Parathyroid adenoma (tissue), 2 donors: ENCODE measurements around the gene GARRE1.

Source experiments
- H2AFZ ChIP-seq: fragments of 300-600 bp; sonication (generic); one replicate; pipeline ENCODE4 v1.7.0; 2017; ENCODE audit warnings: antibody characterized with exemption, mild to moderate bottlenecking
- H3K27ac ChIP-seq: fragments of 300-600 bp; sonication (generic); one replicate; pipeline ENCODE4 v1.7.0; 2017
- H3K27me3 ChIP-seq: fragments of 300-600 bp; sonication (generic); one replicate; pipeline ENCODE4 v1.7.0; 2017; ENCODE audit warnings: low read length; ENCODE audit not compliant: control insufficient read depth, insufficient read depth
- H3K36me3 ChIP-seq: fragments of 300-600 bp; sonication (generic); one replicate; pipeline ENCODE4 v1.7.0; 2017; ENCODE audit warnings: low read length; ENCODE audit not compliant: control insufficient read depth, insufficient read depth
- H3K4me1 ChIP-seq: fragments of 300-600 bp; sonication (generic); one replicate; pipeline ENCODE4 v1.7.0; 2017; ENCODE audit warnings: control low read depth
- H3K4me2 ChIP-seq: fragments of 300-600 bp; sonication (generic); one replicate; pipeline ENCODE4 v1.7.0; 2017; ENCODE audit warnings: low read length
- H3K4me3 ChIP-seq: fragments of 300-600 bp; sonication (generic); one replicate; pipeline ENCODE4 v1.7.0; 2017; ENCODE audit warnings: low read depth, low read length
- H3K79me2 ChIP-seq: fragments of 300-600 bp; sonication (generic); one replicate; pipeline ENCODE4 v1.7.0; 2017; ENCODE audit warnings: control low read depth
- H3K9ac ChIP-seq: fragments of 300-600 bp; sonication (generic); one replicate; pipeline ENCODE4 v1.7.0; 2017; ENCODE audit warnings: mild to moderate bottlenecking
- H3K9me3 ChIP-seq: fragments of 300-600 bp; sonication (generic); one replicate; pipeline ENCODE4 v1.7.0; 2017; ENCODE audit warnings: low read length; ENCODE audit not compliant: control insufficient read depth
- TF ChIP-seq, protein P1 (sequence below): fragments of 300-600 bp; sonication (generic); IDR thresholded peaks from one replicate; pipeline ENCODE4 v1.7.0; 2017; ENCODE audit warnings: antibody characterized with exemption, mild to moderate bottlenecking
- donor health status: primary hyperparathyroidism.

The GARRE1 gene

DNA sequence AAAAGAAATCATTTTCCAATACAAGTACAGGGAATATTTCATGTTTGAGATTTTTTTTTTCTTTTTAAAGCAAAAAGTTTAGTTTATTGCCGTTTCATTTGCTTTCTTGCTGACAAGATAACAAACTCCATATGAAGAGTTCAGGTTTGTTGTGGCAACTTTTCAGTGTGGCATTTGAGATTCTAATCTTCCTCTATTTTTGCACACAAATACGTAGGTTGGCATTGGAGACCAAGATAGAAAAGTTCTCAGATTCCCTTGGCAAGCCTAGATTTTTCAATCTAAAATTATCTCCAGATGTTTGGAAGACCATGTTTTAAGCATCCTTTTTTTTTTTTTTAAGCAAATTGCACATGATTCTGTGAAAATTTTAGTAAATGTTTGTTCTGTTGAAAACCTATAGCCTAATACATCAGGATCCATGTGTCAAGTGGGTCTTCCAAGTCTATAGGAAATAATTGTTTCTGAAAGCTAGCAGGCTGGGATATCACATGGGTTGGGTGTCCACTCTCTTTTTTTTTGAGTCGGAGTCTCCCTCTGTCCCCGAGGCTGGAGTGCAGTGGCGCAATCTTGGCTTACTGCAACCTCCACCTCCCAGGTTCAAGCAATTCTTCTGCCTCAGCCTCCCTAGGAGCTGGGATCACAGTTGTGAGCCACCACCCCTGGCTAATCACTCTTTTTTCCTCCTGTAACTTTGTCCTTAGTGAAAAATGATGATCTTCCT lies 2.6 kb downstream of the GARRE1 start:
- TF ChIP-seq, protein P1, sequence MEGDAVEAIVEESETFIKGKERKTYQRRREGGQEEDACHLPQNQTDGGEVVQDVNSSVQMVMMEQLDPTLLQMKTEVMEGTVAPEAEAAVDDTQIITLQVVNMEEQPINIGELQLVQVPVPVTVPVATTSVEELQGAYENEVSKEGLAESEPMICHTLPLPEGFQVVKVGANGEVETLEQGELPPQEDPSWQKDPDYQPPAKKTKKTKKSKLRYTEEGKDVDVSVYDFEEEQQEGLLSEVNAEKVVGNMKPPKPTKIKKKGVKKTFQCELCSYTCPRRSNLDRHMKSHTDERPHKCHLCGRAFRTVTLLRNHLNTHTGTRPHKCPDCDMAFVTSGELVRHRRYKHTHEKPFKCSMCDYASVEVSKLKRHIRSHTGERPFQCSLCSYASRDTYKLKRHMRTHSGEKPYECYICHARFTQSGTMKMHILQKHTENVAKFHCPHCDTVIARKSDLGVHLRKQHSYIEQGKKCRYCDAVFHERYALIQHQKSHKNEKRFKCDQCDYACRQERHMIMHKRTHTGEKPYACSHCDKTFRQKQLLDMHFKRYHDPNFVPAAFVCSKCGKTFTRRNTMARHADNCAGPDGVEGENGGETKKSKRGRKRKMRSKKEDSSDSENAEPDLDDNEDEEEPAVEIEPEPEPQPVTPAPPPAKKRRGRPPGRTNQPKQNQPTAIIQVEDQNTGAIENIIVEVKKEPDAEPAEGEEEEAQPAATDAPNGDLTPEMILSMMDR, result no peak

DNA sequence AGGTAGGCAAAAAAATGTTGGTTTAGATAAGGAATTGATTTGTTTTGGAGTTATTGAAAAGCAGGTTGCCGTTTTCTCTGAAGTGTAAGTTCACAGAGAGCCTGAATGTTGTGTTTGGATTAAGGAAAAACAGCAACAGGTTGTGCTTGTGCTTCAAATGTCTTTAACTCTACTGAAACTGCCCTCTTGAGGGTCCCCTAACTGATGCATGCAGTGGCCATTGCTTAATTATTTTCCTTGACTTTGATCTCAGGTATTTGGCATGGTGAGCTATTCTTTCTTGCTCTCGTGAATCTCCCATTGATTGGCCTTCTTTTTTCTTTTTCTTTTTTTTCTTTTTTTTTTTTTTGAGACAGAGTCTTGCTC lies 3.2 kb downstream of the GARRE1 start:
- Histone ChIP-seq H3K27ac (peak overlapping the region; percentile 88), H3K9ac (no peak overlapping the region), H2AFZ (no peak overlapping the region), H3K36me3 (no peaks in the 10 kb centered on the region), H3K4me2 (peak overlapping the region; percentile 85), H3K9me3 (no peaks in the 10 kb centered on the region), H3K4me3 (peak overlapping the region; percentile 72), H3K4me1 (peaks cover 9% of the 10 kb centered on the region), H3K79me2 (peaks cover 45% of the 10 kb centered on the region), H3K27me3 (no peaks in the 10 kb centered on the region)
- TF ChIP-seq, protein P1, result no peak

More for the DNA sequence above, 2.6 kb downstream of the GARRE1 start:
- peak overlapping the region; percentile 72 for H3K4me3 ChIP-seq
- no peaks in the 10 kb centered on the region for H3K27me3 ChIP-seq
- peaks cover 45% of the 10 kb centered on the region for H3K79me2 ChIP-seq
- H3K36me3 ChIP-seq, result no peaks in the 10 kb centered on the region
- peak overlapping the region; percentile 85 for H3K4me2 ChIP-seq
- no peaks in the 10 kb centered on the region for H3K9me3 ChIP-seq
- no peak overlapping the region for H2AFZ ChIP-seq
- no peak overlapping the region for H3K9ac ChIP-seq
- H3K4me1 ChIP-seq, result peaks cover 9% of the 10 kb centered on the region
- H3K27ac ChIP-seq, result peak overlapping the region; percentile 88

DNA sequence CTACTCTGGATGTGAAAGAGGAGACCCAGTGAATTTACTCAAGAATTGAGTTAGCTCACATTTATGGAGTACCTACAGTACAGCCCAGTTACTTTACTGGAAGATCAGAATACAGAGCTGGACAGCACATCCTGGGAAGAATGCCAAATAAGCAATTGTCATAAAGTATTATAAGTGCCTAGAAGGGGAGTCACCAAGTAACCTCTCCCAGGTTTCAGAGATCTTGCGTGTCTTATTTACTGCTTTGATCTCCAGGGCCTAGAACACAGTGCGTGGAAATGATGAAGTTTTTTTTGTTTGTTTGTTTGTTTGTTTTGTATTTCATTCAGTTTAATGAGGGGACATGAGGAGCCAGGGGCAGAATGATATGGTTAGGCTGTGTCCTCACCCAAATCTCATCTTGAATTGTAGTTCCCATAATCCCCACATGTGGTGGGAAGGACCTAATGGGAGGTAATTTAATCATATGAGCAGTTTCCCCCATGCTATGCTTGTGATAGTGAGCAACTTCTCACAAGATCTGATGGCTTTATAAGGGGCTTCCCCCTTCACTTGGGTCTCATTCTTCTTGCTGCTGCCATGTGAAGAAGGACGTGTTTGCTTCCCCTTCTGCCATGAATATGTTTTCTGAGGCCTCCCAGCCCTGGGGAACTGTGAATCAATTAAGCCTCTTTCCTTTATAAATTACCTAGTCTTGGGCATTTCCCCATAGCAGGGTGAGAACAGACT lies 5.2 kb downstream of the GARRE1 start:
- no peaks in the 10 kb centered on the region for H3K27me3 ChIP-seq
- no peak overlapping the region for H3K4me2 ChIP-seq
- no peaks in the 10 kb centered on the region for H3K36me3 ChIP-seq
- H2AFZ ChIP-seq, result no peak overlapping the region
- peak overlapping the region; percentile 3 for H3K27ac ChIP-seq
- peaks cover 9% of the 10 kb centered on the region for H3K4me1 ChIP-seq
- H3K4me3 ChIP-seq, result no peak overlapping the region
- TF ChIP-seq, protein P1, result no peak
- H3K79me2 ChIP-seq, result peaks cover 54% of the 10 kb centered on the region
- no peaks in the 10 kb centered on the region for H3K9me3 ChIP-seq
- no peak overlapping the region for H3K9ac ChIP-seq

DNA sequence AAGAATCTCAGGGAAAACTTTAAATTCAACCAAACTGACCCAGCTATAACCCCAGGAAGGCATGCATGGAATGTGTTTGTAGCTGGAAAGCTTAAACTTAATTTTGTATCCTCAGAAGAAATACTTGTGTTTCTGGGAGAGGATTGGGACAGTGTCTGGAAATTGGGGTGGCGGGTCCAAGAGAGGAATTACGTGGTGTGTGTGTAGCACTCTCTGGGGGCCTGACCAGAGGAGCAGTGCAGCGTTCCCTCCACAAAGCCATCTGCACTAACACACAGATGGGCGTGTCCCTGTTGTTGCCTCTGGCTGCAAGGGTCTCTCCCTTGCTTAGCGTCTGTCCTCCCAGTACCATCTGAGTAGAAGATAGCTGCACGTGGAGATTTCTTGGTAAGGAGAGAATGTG lies 6.4 kb downstream of the GARRE1 start:
- H3K4me1 ChIP-seq, result peaks cover 9% of the 10 kb centered on the region
- peaks cover 62% of the 10 kb centered on the region for H3K79me2 ChIP-seq
- H3K36me3 ChIP-seq, result no peaks in the 10 kb centered on the region
- no peak overlapping the region for H3K9ac ChIP-seq
- no peak overlapping the region for H2AFZ ChIP-seq
- no peaks in the 10 kb centered on the region for H3K9me3 ChIP-seq
- TF ChIP-seq, protein P1, result no peak
- H3K27me3 ChIP-seq, result no peaks in the 10 kb centered on the region
- no peak overlapping the region for H3K4me3 ChIP-seq
- H3K27ac ChIP-seq, result no peak overlapping the region
- no peak overlapping the region for H3K4me2 ChIP-seq
